ENCODE measurements around the gene APOC1.
"Not testable (repeated sequence)": the region's sequence is repeated elsewhere in the genome, so short reads cannot be mapped to it uniquely, and the experiment has no call there.

APOC1 gene

GRCh38 chr19:44889830-44890365 lies 24.5 kb upstream of the APOC1 start:
- no peak for DNase-seq (ENCODE audit: low spot score)

- DNase-seq (ENCODE audit: low spot score): peak; percentile 100
Measured at GRCh38 chr19:44890366-44891015, 23.9 kb upstream of the APOC1 start.

GRCh38 chr19:44891016-44891882 lies 23.2 kb upstream of the APOC1 start, which contains the start of gene TOMM40:
TOMM40 (plus strand) TSS chr19:44891254; CDS start chr19:44891416, 162 bp downstream.
- no peak for DNase-seq (ENCODE audit: low spot score)

GRCh38 chr19:44892932-44893331 lies 21.5 kb upstream of the APOC1 start:
- DNase-seq (ENCODE audit: low spot score): no peak

GRCh38 chr19:44893332-44894051 lies 20.9 kb upstream of the APOC1 start:
- no peak for DNase-seq (ENCODE audit: low spot score)

- no peak for DNase-seq (ENCODE audit: low spot score)
Measured at GRCh38 chr19:44894052-44894400, 20.4 kb upstream of the APOC1 start.

GRCh38 chr19:44894946-44895345 lies 19.5 kb upstream of the APOC1 start:
- DNase-seq (ENCODE audit: low spot score): no peak

- no peak for DNase-seq (ENCODE audit: low spot score)
Measured at GRCh38 chr19:44897835-44898234, 16.6 kb upstream of the APOC1 start.

- no peak for DNase-seq (ENCODE audit: low spot score)
Measured at GRCh38 chr19:44900328-44901244, 13.8 kb upstream of the APOC1 start.

GRCh38 chr19:44903216-44903601 lies 11.2 kb upstream of the APOC1 start:
- DNase-seq (ENCODE audit: low spot score): no peak

- DNase-seq (ENCODE audit: low spot score): peak; percentile 47
Measured at GRCh38 chr19:44903602-44904425, 10.6 kb upstream of the APOC1 start.

GRCh38 chr19:44904426-44904994 lies 9.9 kb upstream of the APOC1 start:
- no peak for DNase-seq (ENCODE audit: low spot score)

GRCh38 chr19:44905437-44906160 lies 8.8 kb upstream of the APOC1 start, which contains the start of gene APOE:
APOE (plus strand) TSS chr19:44905796; CDS start chr19:44906625, 829 bp downstream.
- DNase-seq (ENCODE audit: low spot score): peak; percentile 70

- DNase-seq (ENCODE audit: low spot score): no peak
Measured at GRCh38 chr19:44907613-44908012, 6.8 kb upstream of the APOC1 start.

- DNase-seq (ENCODE audit: low spot score): no peak
Measured at GRCh38 chr19:44908074-44908835, 6.2 kb upstream of the APOC1 start.

GRCh38 chr19:44908836-44909261 lies 5.6 kb upstream of the APOC1 start:
- DNase-seq (ENCODE audit: low spot score): no peak

- DNase-seq (ENCODE audit: low spot score): no peak
Measured at GRCh38 chr19:44909775-44910174, 4.6 kb upstream of the APOC1 start.

GRCh38 chr19:44911896-44912295 lies 2.5 kb upstream of the APOC1 start:
- DNase-seq (ENCODE audit: low spot score): not testable (repeated sequence)
